ENCODE measurements around the gene CD37.
A peak's percentile ranks its signal among the peaks of the same experiment; 100 is the strongest.

The CD37 gene

DNA sequence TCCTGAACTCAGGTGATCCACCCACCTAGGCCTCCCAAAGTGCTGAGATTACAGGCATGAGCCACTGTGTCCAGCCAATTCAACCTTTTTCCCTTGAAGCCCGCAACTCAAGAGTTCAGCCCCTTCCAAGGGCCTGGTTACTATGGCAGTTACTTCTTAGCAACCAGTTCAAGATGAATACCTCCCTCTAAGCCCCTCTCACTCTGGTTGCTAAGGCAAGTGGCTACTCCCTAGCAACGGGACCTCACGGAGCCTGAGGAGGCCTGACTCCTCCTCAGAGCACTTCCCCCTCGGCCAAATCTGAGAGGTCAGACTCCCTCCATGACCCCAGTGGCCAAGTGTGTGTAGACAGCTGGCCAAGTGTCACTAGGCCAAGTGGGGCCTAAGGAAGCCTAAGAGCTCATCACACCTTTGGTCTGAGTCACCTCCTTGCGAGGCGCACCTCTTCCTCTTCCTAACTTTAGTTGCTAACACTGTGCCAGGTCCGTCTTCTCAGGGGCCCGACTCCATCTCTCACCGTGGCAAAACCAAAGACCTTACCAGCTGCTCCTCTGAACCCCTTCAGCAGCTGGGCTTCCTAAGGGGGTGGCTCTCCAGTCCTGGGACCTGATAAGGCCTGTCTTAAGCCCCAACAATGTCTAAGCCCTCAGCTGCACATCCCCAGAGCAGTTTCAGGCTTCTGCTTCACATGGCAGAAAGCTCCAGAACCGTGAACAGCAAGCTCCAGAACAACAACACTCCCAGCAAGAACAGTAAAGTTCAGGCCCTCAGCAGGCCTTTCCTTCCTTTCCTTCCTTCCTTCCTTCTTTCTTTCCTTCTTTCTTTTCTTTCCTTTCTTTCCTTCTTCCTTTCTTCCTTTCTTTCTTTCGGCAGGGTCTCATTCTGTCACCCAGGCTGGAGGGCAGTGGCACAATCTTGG, 9.6 kb downstream of the CD37 start:
- no peak for DNase-seq (ENCODE audit: low spot score)
- FAIRE-seq = no peak

GRCh38 chr19:49347191-49347590, 12.0 kb downstream of the CD37 start:
- no peak for DNase-seq (ENCODE audit: low spot score)
- no peak for FAIRE-seq

- FAIRE-seq (no peak), DNase-seq (ENCODE audit: low spot score) (peak; percentile 60)
These were observed 12.6 kb downstream of the CD37 start for GRCh38 chr19:49347835-49348234.

GRCh38 chr19:49348305-49349189, 13.3 kb downstream of the CD37 start:
- FAIRE-seq = no peak
- no peak for DNase-seq (ENCODE audit: low spot score)

DNA sequence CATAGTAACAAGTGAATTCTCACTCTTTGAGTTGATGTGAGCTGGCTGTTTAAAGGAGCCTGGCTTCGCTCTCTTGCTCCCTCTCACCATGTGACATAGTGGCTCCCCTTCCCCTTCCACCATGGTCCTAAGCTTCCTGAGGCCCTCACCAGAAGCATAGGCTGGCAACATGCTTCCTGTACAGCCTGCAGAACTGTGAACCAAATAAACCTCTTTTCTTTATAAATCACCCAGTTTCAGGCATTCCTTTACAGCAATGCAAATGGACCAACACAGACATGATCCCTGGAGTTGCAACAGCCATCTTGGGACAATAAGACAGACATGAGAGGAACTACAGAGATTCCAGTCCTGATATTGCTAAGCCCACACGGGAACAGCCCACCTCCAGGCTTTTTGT, 14.4 kb downstream of the CD37 start:
- FAIRE-seq = no peak

GRCh38 chr19:49355909-49356353, 20.7 kb downstream of the CD37 start:
- FAIRE-seq (no peak), DNase-seq (ENCODE audit: low spot score) (no peak)

More for the DNA sequence above, 14.4 kb downstream of the CD37 start:
- no peak for DNase-seq (ENCODE audit: low spot score)

- no peak for FAIRE-seq
- DNase-seq (ENCODE audit: low spot score) = no peak
These were observed 21.2 kb downstream of the CD37 start for GRCh38 chr19:49356382-49356781.

DNA sequence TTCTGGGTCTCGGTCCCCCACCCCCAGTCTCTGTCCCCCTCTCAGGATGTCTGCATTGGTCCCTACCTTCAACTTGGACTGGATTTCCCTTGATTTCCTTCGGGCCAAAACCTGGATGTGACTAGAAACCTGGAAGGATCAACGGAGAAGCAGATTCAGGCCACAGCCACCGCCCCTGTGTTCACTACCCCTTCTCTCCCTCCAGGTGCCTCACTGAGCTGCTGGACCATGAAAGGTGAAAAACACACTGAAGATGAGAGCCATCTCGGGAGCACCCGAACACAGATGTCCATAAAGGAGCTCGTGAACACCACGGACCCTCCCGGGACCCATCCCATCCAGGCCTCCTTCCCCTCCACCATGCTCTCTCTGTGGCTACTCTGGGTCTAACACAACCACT, 22.0 kb downstream of the CD37 start:
- DNase-seq (ENCODE audit: low spot score) = no peak
- no peak for FAIRE-seq

- DNase-seq (ENCODE audit: low spot score) (no peak), FAIRE-seq (no peak)
These were observed 24.9 kb downstream of the CD37 start for GRCh38 chr19:49359851-49360820.

DNA sequence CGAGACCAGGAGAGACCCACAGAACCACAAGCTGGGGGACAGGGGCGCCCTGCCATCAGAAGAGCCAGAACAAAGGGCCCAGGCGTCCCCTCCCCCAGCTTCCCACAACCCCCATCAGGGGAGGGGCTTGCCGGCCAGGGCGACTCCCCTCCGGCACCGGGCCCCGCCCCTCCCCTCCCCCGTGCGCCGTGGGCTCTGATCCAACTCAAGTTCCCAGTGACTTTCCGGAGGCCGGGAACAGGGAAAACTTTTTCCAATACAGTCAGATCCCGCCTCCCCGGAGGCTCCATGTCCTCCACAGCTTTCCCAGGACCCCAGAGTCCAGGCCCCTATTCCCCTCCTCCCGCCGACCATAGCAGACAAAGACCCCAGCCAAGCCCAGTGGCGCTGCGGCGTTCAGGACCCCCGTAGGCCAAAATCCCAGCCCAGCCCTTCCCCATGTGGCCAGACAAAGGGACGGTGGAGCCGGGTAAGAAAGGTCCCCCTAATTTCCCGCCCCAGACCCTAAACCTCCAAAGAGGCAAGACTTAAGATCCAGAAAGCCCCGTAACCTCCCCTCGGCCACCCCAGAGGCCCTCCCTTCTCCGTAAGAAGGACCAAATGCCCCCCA, 26.3 kb downstream of the CD37 start:
- DNase-seq (ENCODE audit: low spot score) = peak; percentile 89
- FAIRE-seq = no peak

DNA sequence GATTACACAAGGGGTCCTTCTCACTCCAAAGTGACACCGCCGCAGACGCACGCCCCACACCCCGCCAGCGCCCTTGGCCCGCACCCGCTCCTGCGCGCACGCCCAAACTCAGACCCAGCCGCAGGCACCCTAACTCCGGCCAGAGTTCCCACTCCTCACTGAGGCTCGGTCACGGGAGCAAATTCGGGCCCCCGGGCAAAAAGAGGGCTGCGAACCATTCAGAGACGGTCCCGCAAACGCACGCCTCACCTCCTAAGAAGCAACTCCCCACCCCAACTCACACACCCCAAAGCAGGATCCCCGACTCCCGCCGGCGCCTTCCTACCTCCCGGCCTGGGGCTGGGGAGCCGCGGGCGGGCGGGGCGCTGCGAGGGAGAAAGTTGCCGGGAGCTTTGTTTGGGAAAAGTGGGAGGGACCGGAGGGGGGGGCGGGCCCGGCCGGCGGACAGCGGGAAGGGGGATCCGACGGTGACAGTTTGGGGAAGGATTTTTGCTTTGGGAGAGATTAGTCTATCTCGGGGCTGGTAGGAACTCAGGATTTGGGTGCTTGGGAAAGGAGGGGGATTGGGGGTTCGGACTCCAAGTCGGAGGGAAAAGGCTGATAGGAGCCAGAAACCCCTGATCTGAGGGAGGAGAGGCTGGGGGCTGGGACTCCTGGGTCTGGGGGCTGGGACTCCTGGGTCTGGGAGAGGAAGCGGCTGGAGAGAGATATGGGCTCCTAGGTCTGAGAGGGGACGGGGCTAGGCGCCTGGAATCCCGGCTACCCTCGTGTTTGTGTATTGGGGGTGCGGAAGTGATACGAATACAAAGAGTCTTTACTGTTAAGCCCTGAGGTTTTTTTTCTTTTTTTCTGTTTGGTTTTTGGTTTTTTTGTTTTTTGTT, 27.1 kb downstream of the CD37 start, which contains the start of gene TEAD2:
TSS of gene TEAD2 (minus strand) at position 369 of the 881 bp plus-strand sequence. CDS start 2,341 bp downstream, outside the sequence.
- FAIRE-seq (no peak), DNase-seq (ENCODE audit: low spot score) (peak; percentile 85)

DNA sequence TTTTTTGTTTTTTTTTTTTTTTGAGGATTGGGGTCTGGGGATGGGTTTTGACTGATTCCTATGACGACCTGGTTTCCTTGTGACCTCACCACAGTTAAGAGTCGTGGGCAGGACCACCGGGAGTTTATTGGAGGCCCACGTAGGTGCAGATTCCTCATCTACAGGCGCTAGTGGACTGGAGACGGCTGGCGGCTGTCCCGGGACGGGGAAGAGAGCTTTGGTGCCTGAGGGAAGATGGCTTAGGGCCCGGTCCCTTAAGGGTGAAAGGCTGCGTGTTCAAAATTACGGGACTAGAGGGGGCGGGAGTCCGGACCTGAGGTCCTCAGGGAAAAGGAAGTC, 27.7 kb downstream of the CD37 start:
- DNase-seq (ENCODE audit: low spot score) (peak; percentile 37), FAIRE-seq (no peak)

GRCh38 chr19:49363268-49364082, 28.3 kb downstream of the CD37 start, which contains the start of gene DKKL1:
TSS of gene DKKL1 (plus strand) at chr19:49363877. CDS start at chr19:49363999, 122 bp downstream.
- DNase-seq (ENCODE audit: low spot score) (peak; percentile 99), FAIRE-seq (peak; percentile 98)

DNA sequence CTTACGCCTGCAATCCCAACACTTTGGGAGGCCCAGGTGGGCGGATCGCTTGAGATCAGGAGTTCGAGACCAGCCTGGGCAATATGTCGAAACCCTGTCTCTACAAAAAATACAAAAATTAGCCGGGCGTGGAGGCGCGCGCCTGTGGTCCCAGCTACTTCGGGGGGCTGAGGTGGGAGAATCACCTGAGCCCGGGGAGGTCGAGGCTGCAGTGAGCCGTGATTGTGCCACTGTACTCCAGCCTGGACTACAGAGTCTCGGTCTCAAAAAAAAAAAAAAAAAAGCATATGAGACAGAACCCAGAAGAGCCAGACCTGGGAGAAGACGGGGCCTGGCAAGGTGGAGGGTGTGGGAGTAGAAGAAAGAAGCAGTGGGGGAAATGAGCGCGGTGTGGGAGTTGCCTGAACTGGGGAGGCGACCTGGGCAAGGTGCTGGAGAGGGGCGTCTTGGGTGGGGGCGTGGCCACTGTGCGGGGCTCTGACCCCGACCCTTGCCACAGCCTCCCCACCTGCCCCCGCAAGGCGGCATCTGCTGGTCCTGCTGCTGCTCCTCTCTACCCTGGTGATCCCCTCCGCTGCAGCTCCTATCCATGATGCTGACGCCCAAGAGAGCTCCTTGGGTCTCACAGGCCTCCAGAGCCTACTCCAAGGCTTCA, 29.0 kb downstream of the CD37 start:
- DNase-seq (ENCODE audit: low spot score) (no peak), FAIRE-seq (no peak)

DNA sequence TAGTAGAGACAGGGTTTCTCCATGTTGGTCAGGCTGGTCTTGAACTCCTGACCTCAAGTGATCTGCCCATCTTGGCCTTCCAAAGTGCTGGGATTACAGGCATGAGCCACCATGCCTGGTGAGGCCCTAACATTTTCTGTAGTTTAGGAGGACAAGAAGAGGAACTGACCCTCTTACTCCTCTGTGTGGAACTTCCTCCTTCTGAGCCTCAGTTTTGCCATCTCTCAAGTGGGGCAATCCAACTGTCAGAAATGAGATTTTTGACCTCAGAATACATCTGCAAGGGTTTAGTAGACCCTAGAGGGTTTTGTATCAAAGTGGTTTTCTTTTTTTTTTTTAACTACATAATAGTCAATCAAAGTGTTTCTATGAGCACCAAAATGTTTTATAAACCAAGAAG, 30.9 kb downstream of the CD37 start:
- DNase-seq (ENCODE audit: low spot score) (no peak), FAIRE-seq (no peak)

DNA sequence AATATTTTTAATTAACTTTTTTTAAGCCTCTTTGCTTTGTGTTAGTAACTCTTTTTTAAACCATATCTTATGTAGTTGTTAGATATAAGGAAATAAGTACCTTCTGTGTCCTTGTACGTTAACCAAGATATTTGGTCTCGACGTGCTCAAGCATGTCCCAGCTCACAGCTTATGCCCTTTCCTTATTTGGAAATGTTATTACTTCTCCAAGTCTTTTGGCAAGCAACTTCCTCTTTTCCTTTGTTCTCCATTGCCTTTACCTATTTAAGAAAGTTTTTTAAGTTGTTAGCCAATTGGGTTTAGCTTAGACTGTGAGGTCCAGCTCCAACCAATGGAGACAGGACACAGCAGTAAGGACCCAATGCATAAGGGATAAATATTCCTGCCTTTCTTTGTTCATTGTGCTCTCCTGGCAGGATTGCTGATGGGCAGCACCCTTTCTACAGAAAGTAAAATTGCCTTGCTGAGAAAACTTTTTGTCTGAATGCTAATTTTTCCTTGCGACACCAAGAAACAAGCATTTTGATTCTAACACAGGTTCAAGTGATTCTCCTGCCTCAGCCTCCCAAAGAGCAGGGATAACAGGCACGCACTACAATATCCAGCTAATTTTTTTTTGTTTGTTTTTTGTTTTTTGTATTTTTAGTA, 33.6 kb downstream of the CD37 start:
- FAIRE-seq (no peak), DNase-seq (ENCODE audit: low spot score) (no peak)

DNA sequence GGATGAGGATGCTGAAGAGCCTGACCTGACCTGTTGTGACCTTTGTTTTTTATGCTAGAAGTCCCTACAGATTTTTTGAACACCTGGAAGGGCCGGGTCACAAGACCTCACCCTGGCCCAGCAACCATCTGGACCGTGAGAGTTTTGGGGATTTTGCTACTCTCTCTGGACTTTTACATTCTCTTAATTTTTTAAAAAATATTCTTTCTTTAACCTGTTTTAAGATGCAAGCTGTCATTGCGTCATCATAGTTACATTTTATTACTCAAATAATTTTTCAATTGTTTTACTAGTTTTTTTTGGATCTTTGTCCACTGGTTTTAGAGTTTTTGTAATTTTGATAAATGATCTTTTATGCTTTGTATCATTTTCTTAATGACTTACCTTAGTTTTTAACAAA, 36.0 kb downstream of the CD37 start:
- no peak for DNase-seq (ENCODE audit: low spot score)
- no peak for FAIRE-seq
